Gastrocnemius medialis (tissue), 4 donors: ENCODE measurements around the gene PDHX. TPM values are rescaled to one million over a fixed set of nuclear protein-coding genes. Genes with fewer than 3 reads are reported as not detected.

Experiments
- ATAC-seq, 2 donors: fragments of 150-250 bp; one replicate each; pipeline ENCODE4 v1.9.1; 2016
- DNase-seq, 2 donors: peaks; one replicate each; pipeline ENCODE4 v3.0.0-alpha.2; 2019
- H3K27ac ChIP-seq, 4 donors: fragments of 200-600 bp; sonication (generic); 1 replicate in 1 of 4; 2 replicates in 3 of 4; pipeline ENCODE4 v1.5.1; 2016 to 2018; ENCODE audit warnings: mild to moderate bottlenecking in 2 of 4, moderate library complexity in 1 of 4
- H3K27me3 ChIP-seq, 3 donors: fragments of 200-600 bp; sonication (generic) in 2 of 3; 1 replicate in 1 of 3; 2 replicates in 2 of 3; pipeline versions ENCODE4 v1.5.1 to v1.6.0; 2016 to 2019; ENCODE audit warnings: mild to moderate bottlenecking in 1 of 3, moderate library complexity in 1 of 3
- H3K36me3 ChIP-seq, 2 donors: fragments of 200-600 bp; sonication (generic) in 1 of 2; one replicate each; pipeline ENCODE4 v1.5.1; 2017 to 2018
- H3K4me1 ChIP-seq, 2 donors: fragments of 200-600 bp; sonication (generic) in 1 of 2; one replicate each; pipeline ENCODE4 v1.5.1; 2016 to 2017; ENCODE audit warnings: mild to moderate bottlenecking in 2 of 2
- H3K4me3 ChIP-seq, 4 donors: fragments of 200-600 bp; sonication (generic) in 3 of 4; 1 replicate in 1 of 4; 2 replicates in 3 of 4; pipeline ENCODE4 v1.5.1; 2016 to 2019; ENCODE audit warnings: mild to moderate bottlenecking in 2 of 4
- H3K9me3 ChIP-seq, 3 donors: fragments of 200-600 bp; sonication (generic) in 2 of 3; 1 replicate in 1 of 3; 2 replicates in 2 of 3; pipeline ENCODE4 v1.5.1; 2016 to 2019
- POLR2A ChIP-seq, 2 donors: fragments of 450-650 bp; IDR thresholded peaks; one replicate each; pipeline ENCODE4 v1.6.1; 2017; ENCODE audit warnings: antibody characterized with exemption in 2 of 2, mild to moderate bottlenecking in 2 of 2, moderate library complexity in 2 of 2
- in situ Hi-C, 4 donors: fragments of 200-750 bp; cut with MboI; loops; one replicate each; pipeline versions ENCODE4 v1.15.0 to v1.8.0; 2017; ENCODE audit warnings: low sequenced_read_pairs in 4 of 4
- intact Hi-C: fragments of 100-400 bp; cut with DNase I; formaldehyde crosslinking; loops from one replicate; pipeline ENCODE4 v1.15.1; 2023; ENCODE audit warnings: low total_unique reads
- total RNA-seq, 4 donors: library from RNA; depleted of rRNA; stranded (reverse); fragments of >200 nt; gene quantifications; one replicate each; pipeline versions ENCODE4 v1.1.0 to v1.2.3, GENCODE V29; 2016
- TF ChIP-seq, protein P1 (sequence below), 5 experiments: fragments of 450-650 bp in 3 of 5; fragments of 200-600 bp in 2 of 5; sonication (generic) in 2 of 5; IDR thresholded peaks in 4 of 5; conservative IDR thresholded peaks in 1 of 5; 1 replicate in 4 of 5; 2 replicates in 1 of 5; pipeline ENCODE4 v1.5.1; 2016 to 2019; ENCODE audit warnings: antibody characterized with exemption in 5 of 5, mild to moderate bottlenecking in 3 of 5, moderate library complexity in 3 of 5

PDHX gene
- total RNA-seq, 4 donors from 2014 or later: 77.7 to 101 (median 87.3) TPM

- H3K27me3 ChIP-seq: no peaks in the 10 kb centered on the region
- H3K9me3 ChIP-seq: no peaks in the 10 kb centered on the region
- no peak for DNase-seq
- in situ Hi-C loops: loop anchor here in 2 of 4 donors (10.0 to 25.0 kb wide), 2 partner anchors 139 to 397 kb away; partner anchors contain the start of gene CD44 (in 1 of the 2)
- TF ChIP-seq, protein P1, sequence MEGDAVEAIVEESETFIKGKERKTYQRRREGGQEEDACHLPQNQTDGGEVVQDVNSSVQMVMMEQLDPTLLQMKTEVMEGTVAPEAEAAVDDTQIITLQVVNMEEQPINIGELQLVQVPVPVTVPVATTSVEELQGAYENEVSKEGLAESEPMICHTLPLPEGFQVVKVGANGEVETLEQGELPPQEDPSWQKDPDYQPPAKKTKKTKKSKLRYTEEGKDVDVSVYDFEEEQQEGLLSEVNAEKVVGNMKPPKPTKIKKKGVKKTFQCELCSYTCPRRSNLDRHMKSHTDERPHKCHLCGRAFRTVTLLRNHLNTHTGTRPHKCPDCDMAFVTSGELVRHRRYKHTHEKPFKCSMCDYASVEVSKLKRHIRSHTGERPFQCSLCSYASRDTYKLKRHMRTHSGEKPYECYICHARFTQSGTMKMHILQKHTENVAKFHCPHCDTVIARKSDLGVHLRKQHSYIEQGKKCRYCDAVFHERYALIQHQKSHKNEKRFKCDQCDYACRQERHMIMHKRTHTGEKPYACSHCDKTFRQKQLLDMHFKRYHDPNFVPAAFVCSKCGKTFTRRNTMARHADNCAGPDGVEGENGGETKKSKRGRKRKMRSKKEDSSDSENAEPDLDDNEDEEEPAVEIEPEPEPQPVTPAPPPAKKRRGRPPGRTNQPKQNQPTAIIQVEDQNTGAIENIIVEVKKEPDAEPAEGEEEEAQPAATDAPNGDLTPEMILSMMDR (IDR thresholded peaks at IDR 0.05 in 4 of 5, conservative IDR thresholded peaks at IDR 0.05 in 1 of 5): peak; percentile 35 to 52 (median 37)
- TF ChIP-seq POLR2A (IDR thresholded peaks at IDR 0.05): no peak
- peak in 1 of 2 donors; percentile 50 for ATAC-seq
- intact Hi-C loops: loop anchor here (5.0 to 10.0 kb wide), 2 partner anchors 237 to 394 kb away; no protein-coding TSS in a partner anchor
- no peak overlapping the region for H3K4me3 ChIP-seq
- no peaks in the 10 kb centered on the region for H3K4me1 ChIP-seq
- H3K27ac ChIP-seq: no peak overlapping the region
- H3K36me3 ChIP-seq: no peaks in the 10 kb centered on the region
Measured at GRCh38 chr11:34997952-34998528, 81.6 kb downstream of the PDHX start.

GRCh38 chr11:34999453-34999852, 83.0 kb downstream of the PDHX start:
- ATAC-seq: no peak
- Histone ChIP-seq H3K27me3 (no peaks in the 10 kb centered on the region), H3K36me3 (no peaks in the 10 kb centered on the region), H3K27ac (no peak overlapping the region), H3K4me1 (no peaks in the 10 kb centered on the region), H3K4me3 (no peak overlapping the region), H3K9me3 (no peaks in the 10 kb centered on the region)
- in situ Hi-C loops: loop anchor here in 2 of 4 donors (10.0 to 25.0 kb wide), 2 partner anchors 138 to 395 kb away; partner anchors contain the start of gene CD44 (in 1 of the 2)
- DNase-seq: no peak
- intact Hi-C loops: loop anchor here (5.0 to 10.0 kb wide), 2 partner anchors 235 to 393 kb away; no protein-coding TSS in a partner anchor
- TF ChIP-seq, protein P1 (IDR thresholded peaks at IDR 0.05 in 4 of 5, conservative IDR thresholded peaks at IDR 0.05 in 1 of 5): no peak
- TF ChIP-seq POLR2A (IDR thresholded peaks at IDR 0.05): no peak

DNA sequence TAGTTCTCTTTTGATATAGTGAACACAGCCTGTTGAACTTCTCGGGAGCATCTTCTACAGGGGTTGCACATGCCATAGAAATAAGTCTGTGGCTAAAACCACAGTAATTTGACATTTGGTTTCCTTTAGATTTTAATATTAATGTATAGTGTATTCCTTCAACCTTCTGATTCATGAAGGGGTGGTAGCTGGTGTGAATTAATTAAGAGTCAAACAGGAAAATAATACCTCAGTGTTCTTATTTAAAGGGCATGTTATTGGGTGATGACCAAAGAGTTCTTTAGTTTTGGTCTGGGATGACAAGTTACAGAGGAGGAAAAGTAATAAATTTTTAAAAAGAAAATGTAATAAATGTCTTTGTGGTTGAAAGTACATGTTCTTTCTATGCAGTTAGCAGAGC, 86.8 kb downstream of the PDHX start:
- Histone ChIP-seq H3K36me3 (no peaks in the 10 kb centered on the region), H3K4me3 (no peak overlapping the region), H3K27me3 (no peaks in the 10 kb centered on the region), H3K9me3 (no peaks in the 10 kb centered on the region), H3K27ac (no peak overlapping the region), H3K4me1 (peaks cover 0 to 3% of the 10 kb centered on the region in 2 donors)
- in situ Hi-C loops (no loop called here), intact Hi-C loops (no loop called here)
- no peak for DNase-seq
- TF ChIP-seq, protein P1 (IDR thresholded peaks at IDR 0.05 in 4 of 5, conservative IDR thresholded peaks at IDR 0.05 in 1 of 5): no peak
- TF ChIP-seq POLR2A (IDR thresholded peaks at IDR 0.05): no peak
- no peak for ATAC-seq

DNA sequence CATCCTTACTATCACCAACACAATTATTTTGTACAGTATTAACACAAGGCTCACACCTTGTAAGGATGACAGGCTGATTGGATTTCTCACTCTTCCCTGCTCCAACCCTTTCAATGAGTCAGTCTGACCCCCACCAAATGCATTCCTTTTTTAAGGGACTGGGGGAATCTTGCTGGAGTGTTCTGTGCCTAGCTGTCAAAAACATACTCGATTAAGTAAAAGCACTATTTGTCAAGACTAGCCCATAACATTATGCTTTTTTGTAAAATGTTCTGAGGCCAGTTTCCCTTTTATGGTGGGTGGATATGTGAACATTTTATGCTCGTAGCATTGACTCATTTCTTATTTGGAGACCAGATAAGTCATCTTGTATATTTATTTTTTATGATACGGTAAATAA, 87.2 kb downstream of the PDHX start:
- in situ Hi-C loops (no loop called here), intact Hi-C loops (no loop called here)
- ATAC-seq (no peak), DNase-seq (no peak)
- no peaks in the 10 kb centered on the region for H3K9me3 ChIP-seq
- no peak overlapping the region for H3K4me3 ChIP-seq
- peaks cover 0 to 3% of the 10 kb centered on the region in 2 donors for H3K4me1 ChIP-seq
- no peaks in the 10 kb centered on the region for H3K36me3 ChIP-seq
- TF ChIP-seq, protein P1 (IDR thresholded peaks at IDR 0.05 in 4 of 5, conservative IDR thresholded peaks at IDR 0.05 in 1 of 5): no peak
- no peak for TF ChIP-seq POLR2A (IDR thresholded peaks at IDR 0.05)
- no peaks in the 10 kb centered on the region for H3K27me3 ChIP-seq
- H3K27ac ChIP-seq: no peak overlapping the region
